Glutamatergic neuron (in vitro differentiated cells): ENCODE measurements around the gene FAM53B. TPM values are rescaled to one million over a fixed set of nuclear protein-coding genes. Genes with fewer than 3 reads are reported as not detected.

Source experiments
- DNase-seq: peaks from one replicate; pipeline ENCODE4 v3.0.0; 2022
- H3K27ac Mint-ChIP-seq: one replicate; pipeline ENCODE4 v1.8.0; 2020; ENCODE audit warnings: mild to moderate bottlenecking, mixed read lengths, inconsistent platforms; ENCODE audit not compliant: unreplicated experiment
- H3K27me3 Mint-ChIP-seq: one replicate; pipeline ENCODE4 v1.8.0; 2020; ENCODE audit warnings: mild to moderate bottlenecking, moderate library complexity, mixed read lengths, inconsistent platforms; ENCODE audit not compliant: unreplicated experiment
- H3K36me3 Mint-ChIP-seq: one replicate; pipeline ENCODE4 v1.8.0; 2020; ENCODE audit warnings: mild to moderate bottlenecking, mixed read lengths, inconsistent platforms; ENCODE audit not compliant: unreplicated experiment
- H3K4me1 Mint-ChIP-seq: one replicate; pipeline ENCODE4 v1.8.0; 2020; ENCODE audit warnings: mild to moderate bottlenecking, low read depth, mixed read lengths, inconsistent platforms; ENCODE audit not compliant: unreplicated experiment
- H3K4me3 Mint-ChIP-seq: one replicate; pipeline ENCODE4 v1.8.0; 2020; ENCODE audit warnings: mild to moderate bottlenecking, mixed read lengths, inconsistent platforms; ENCODE audit not compliant: unreplicated experiment
- H3K9me3 Mint-ChIP-seq: one replicate; pipeline ENCODE4 v1.8.0; 2020; ENCODE audit warnings: mild to moderate bottlenecking, moderate library complexity, mixed read lengths, inconsistent platforms; ENCODE audit not compliant: unreplicated experiment
- CTCF ChIP-seq: fragments of 200-600 bp; sonication (generic); IDR thresholded peaks from one replicate; pipeline ENCODE4 v1.5.0; 2021; ENCODE audit not compliant: partially characterized antibody, unreplicated experiment
- total RNA-seq: library from RNA; stranded (reverse); fragmentation: NEBNext Ultra II Directional; extraction: Animal tissue kit (Norgen Biotek cat#: 25700); gene quantifications from one replicate; pipeline ENCODE4 v1.2.1, GENCODE V29; 2021; ENCODE audit not compliant: unreplicated experiment

Gene FAM53B
- total RNA-seq, 1 donor from 2014 or later: 30.5 TPM

DNA sequence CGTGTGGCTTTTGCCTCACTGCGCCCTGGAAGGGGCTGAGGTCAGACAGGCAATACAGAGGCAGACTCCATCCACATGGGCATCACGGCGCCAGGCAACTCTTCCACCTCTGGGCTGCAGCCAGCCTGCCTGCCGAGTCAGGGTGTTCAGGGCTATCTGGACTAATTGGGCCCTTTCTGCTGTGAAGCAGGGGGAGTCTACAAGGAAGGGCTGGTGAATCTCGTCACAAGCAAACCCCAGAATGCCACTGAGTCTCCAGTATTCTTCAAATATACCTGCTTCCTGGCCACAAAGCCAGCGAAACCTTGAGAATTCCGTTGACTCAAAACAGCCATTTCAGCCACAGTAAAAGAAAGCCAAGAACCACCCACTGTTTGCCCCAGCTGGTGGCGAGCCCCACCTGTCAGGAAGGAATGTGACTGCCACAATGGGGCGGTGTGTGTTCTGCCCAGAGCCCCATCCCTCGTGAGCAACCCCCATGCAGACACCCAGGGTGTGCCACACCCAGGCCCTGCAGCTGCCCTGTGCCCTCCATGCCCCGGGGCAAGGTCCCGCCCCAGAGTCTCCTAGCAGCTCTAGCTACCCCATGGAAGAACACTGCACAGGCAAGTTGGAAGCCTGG lies 117.3 kb downstream of the FAM53B start:
- H3K4me1 Mint-ChIP-seq: peaks cover 32% of the 10 kb centered on the region
- H3K9me3 Mint-ChIP-seq: peaks cover 10% of the 10 kb centered on the region
- H3K27ac Mint-ChIP-seq: no peak overlapping the region
- H3K36me3 Mint-ChIP-seq: no peaks in the 10 kb centered on the region
- H3K4me3 Mint-ChIP-seq: no peak overlapping the region
- peaks cover 7% of the 10 kb centered on the region for H3K27me3 Mint-ChIP-seq
- DNase-seq: no peak
- TF ChIP-seq CTCF: no peak

DNA sequence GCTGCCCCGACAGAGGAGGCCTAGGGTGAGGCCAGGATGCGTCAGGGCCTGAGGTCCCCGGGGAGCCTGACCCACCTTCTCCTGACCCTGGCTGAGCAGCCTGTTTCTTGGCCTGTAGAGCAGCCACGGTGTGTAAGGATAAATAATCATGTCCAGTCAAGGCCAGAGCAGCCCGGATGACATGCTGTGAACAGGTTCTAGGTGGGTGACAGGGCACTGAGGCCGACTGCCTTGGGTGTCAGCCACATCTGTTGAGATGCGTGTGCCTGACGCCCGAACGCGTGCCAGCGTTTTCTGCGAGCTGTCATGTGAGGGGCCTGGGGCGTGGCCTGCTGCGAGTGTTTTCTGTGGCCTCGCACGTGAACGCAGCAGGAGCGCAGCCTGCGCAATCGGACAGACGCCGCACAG lies 118.3 kb downstream of the FAM53B start:
- peaks cover 10% of the 10 kb centered on the region for H3K9me3 Mint-ChIP-seq
- no peaks in the 10 kb centered on the region for H3K36me3 Mint-ChIP-seq
- no peak overlapping the region for H3K4me3 Mint-ChIP-seq

GRCh38 chr10:124624895-124625294 lies 119.3 kb downstream of the FAM53B start:
- DNase-seq: no peak
- no peak for TF ChIP-seq CTCF
- Mint-ChIP-seq H3K4me1 (peaks cover 34% of the 10 kb centered on the region), H3K27me3 (peaks cover 7% of the 10 kb centered on the region), H3K4me3 (no peak overlapping the region), H3K9me3 (peaks cover 11% of the 10 kb centered on the region), H3K27ac (peak overlapping the region; percentile 35), H3K36me3 (no peaks in the 10 kb centered on the region)

More for the DNA sequence above, 118.3 kb downstream of the FAM53B start:
- no peak for TF ChIP-seq CTCF
- DNase-seq: no peak
- Mint-ChIP-seq H3K4me1 (peaks cover 33% of the 10 kb centered on the region), H3K27me3 (peaks cover 7% of the 10 kb centered on the region), H3K27ac (no peak overlapping the region)

- no peaks in the 10 kb centered on the region for H3K36me3 Mint-ChIP-seq
- no peak for DNase-seq
- H3K27me3 Mint-ChIP-seq: peaks cover 7% of the 10 kb centered on the region
- H3K27ac Mint-ChIP-seq: peak overlapping the region; percentile 35
- peaks cover 34% of the 10 kb centered on the region for H3K4me1 Mint-ChIP-seq
- no peak for TF ChIP-seq CTCF
- no peak overlapping the region for H3K4me3 Mint-ChIP-seq
- H3K9me3 Mint-ChIP-seq: peaks cover 11% of the 10 kb centered on the region
Observed at GRCh38 chr10:124624466-124624865, 119.7 kb downstream of the FAM53B start.

DNA sequence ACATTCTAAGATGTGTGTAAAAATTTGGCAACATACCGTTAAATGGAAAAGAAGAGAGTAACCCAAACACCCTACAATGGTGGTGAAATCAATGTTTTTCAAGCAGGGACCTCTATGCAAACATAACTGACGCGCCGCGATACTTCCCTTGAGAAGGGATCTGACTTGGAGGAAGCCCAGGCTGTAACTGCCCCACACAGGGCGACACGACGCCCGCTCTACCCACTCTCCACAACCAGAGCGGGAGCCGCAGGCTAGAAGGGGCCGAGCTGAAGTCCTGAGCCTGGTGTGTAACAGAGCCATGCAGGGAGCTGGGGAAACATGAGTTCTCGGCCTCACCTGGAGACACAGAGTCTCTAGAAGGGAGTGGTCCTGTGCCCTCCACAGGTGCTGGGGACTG lies 120.2 kb downstream of the FAM53B start:
- peaks cover 7% of the 10 kb centered on the region for H3K27me3 Mint-ChIP-seq
- no peak for DNase-seq
- TF ChIP-seq CTCF: no peak
- no peak overlapping the region for H3K4me3 Mint-ChIP-seq
- H3K4me1 Mint-ChIP-seq: peaks cover 37% of the 10 kb centered on the region
- H3K36me3 Mint-ChIP-seq: no peaks in the 10 kb centered on the region
- no peak overlapping the region for H3K27ac Mint-ChIP-seq
- H3K9me3 Mint-ChIP-seq: peaks cover 9% of the 10 kb centered on the region
